Measurements from ENCODE around the gene ASB8.

Gene ASB8, protein sequence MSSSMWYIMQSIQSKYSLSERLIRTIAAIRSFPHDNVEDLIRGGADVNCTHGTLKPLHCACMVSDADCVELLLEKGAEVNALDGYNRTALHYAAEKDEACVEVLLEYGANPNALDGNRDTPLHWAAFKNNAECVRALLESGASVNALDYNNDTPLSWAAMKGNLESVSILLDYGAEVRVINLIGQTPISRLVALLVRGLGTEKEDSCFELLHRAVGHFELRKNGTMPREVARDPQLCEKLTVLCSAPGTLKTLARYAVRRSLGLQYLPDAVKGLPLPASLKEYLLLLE

DNA sequence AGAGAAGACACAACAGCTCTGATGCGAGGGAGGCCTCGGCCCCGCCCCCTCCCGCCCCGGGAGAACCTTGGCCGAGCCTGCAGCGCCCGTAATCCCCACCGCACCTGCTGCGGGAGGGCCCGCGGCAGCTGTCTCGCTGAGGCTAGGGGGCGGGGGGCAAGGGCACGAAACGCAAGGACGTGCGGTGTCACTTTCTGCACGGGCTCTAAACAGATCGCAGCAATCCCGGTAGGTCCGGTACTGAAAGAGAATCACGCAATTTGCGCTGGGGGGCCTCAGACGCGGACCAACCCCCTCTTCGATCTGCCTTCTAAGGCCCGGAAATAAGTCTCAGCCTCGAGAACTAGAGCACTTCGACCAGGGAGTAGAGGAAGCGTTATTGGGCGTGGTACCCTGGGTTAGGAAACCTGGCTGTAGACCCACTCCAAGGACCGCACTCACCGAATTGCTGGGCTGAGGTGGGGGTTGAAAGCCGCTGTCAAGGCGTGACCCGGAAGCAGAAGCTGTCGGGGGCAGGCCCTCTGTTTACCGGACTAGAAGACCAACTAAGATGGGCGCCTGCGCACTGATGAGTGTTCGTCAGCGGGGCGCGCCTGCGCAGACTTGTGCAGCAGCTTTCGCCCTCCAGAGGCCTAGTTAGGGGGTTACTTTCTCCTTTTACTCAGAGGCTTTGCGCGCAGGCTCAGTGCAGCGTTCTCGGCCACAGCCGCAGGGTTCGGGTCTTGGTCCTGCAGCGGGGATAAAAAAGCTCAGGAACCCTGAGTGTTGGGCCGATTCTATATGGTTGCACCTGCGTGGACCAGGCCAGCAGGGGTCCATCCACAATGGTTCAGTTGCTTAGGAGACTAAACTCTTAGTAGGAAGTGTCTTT, at the start of gene ASB8:
Gene ASB8, minus strand, starts transcription at position 498 of the 871 bp plus-strand sequence. CDS start 4,019 bp downstream, outside the sequence.
- peak; percentile 78 for DNase-seq (ENCODE audit: low read depth)

DNA sequence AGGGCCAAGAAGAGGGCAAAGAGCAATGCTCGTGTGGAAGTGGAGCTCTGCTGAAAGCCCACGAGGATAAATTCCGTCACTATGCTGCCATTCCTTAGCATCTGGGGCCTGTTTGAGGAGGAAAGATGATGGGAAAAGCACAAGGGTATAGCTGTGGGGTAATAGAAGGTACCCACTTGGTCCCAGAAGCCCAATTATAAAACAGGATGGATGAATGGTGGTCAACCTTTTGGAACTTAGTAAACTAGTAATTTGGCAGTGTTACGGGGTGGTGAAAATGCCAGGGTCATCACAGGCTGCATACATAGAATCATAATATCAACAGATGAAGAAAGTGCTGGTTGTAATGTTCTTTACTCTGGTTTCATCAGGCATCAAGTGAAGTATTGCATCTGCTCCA, 45.9 kb upstream of the ASB8 start, which contains the start of gene OR10AD1:
Gene OR10AD1, minus strand, starts transcription at position 101 of the 400 bp plus-strand sequence. Its CDS starts 0 bp downstream, at position 101.
- DNase-seq (ENCODE audit: low read depth), result no peak

DNA sequence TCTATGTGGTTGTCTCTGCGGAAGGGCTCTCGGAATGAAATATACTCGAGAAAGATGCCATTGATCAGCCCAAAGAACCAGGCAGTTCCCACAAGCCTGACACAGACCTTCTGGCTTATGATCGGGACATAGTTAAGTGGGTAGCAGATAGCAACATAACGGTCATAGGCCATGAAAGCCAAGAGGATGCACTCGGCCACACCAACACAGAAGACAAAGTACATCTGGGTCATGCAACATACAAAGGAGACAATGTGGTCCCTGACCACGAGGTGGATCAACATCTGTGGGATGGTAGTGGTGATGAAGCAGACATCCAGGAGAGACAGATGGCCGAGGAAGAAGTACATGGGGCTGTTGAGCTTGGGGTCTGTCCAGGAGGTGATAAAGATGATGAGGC, 45.5 kb upstream of the ASB8 start:
- no peak for DNase-seq (ENCODE audit: low read depth)

GRCh38 chr12:48201516-48201915, 44.2 kb upstream of the ASB8 start:
- DNase-seq (ENCODE audit: low read depth), result no peak

- no peak for DNase-seq (ENCODE audit: low read depth)
These were observed 43.8 kb upstream of the ASB8 start for GRCh38 chr12:48201091-48201490.

GRCh38 chr12:48199774-48200221, 42.5 kb upstream of the ASB8 start:
- DNase-seq (ENCODE audit: low read depth), result peak; percentile 41

- no peak for DNase-seq (ENCODE audit: low read depth)
These were observed 41.7 kb upstream of the ASB8 start for GRCh38 chr12:48198985-48199384.

DNA sequence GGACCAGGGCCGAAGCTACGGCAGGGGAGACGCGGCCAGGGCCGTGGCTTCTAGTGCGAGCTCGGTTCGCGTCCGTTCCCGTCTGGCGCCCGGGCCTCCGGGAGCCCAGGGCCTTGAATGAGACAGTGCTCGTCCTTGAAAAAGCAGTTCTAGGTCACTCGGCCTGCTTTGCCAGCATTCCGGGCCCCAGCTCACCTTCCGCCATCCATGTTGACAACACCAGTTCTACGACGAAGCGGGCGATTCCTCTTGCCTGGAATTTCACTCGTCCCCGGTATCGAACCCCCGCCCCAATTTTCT, 41.3 kb upstream of the ASB8 start:
- no peak for DNase-seq (ENCODE audit: low read depth)

- DNase-seq (ENCODE audit: low read depth), result peak; percentile 83
These were observed 40.8 kb upstream of the ASB8 start for GRCh38 chr12:48197971-48198671.

DNA sequence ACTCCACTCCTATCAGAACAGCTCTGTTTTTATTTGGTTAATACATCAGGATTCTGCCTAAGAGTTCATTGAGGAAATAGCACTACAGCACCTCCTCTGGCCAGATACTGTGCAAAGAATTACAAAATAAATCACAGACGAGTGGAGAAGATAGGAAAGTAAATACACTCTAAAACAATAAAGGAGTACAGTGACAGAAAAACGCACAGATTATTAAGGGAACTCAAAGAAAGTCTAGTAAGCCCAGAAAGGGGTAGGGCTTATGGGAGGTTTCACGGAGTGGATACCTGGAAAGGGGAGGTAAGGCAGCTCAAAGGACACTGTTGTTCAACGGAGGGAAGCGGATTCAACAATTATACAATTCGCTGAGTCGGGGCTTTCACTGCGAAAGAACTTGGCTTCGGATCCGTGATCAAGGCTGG, 40.2 kb upstream of the ASB8 start:
- no peak for DNase-seq (ENCODE audit: low read depth)

DNA sequence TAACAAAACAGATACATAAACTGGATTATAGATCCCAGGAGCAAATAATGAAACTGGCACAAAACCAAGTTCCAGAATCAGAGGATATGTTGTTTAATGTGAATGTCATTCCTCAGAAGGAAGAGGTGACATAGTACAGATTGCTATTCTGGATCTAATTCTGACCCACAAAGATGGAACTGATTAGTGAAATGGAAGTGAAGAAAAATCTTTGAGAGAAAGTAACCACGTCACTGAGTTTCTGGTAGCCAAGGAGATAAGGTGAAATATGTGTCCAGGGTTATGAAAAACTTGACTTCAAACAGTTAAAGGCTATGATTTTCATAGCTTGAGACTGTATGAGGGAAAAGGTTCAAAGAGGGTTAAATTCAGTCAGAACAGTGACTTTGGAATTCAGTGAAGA, 37.5 kb upstream of the ASB8 start:
- peak; percentile 14 for DNase-seq (ENCODE audit: low read depth)

- DNase-seq (ENCODE audit: low read depth), result no peak
These were observed 36.3 kb upstream of the ASB8 start for GRCh38 chr12:48193623-48194022.

DNA sequence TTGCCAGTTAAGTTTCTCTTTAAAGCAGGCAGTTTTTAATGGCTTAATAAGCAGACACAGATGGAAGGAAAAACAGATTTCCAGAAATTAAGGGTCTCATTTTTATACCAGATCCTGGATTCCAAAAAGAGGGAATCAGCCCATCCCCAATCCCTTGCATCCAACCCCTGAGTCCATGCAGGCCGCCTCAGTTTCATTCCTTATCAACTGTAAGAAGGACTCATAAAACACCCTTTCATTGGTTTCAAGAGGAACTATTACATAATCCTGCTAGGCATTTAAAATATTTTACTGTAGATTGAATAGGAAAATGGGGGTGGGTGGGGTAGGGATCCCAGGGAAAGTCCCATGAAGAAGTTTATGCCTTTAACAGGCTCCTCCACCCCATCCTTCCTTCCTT, 35.5 kb upstream of the ASB8 start:
- no peak for DNase-seq (ENCODE audit: low read depth)

DNA sequence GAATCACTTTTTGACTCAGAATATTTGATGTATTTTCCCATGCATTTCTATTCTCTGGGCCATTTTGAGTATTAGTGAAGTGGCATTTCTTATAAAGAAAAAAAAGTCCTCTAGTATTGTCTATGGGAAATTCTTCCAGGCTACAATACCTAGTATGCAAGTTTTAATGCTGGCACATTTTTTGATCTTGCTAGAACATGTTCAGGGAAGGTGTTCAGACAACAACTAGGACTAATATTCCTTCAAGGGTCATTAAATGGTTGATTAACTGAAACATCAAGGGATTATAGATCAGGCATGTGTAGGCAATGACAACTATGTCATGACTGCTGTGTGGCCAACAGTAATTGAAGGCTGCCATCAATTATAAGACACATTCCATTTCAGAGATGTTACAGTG, 33.8 kb upstream of the ASB8 start:
- DNase-seq (ENCODE audit: low read depth), result no peak

DNA sequence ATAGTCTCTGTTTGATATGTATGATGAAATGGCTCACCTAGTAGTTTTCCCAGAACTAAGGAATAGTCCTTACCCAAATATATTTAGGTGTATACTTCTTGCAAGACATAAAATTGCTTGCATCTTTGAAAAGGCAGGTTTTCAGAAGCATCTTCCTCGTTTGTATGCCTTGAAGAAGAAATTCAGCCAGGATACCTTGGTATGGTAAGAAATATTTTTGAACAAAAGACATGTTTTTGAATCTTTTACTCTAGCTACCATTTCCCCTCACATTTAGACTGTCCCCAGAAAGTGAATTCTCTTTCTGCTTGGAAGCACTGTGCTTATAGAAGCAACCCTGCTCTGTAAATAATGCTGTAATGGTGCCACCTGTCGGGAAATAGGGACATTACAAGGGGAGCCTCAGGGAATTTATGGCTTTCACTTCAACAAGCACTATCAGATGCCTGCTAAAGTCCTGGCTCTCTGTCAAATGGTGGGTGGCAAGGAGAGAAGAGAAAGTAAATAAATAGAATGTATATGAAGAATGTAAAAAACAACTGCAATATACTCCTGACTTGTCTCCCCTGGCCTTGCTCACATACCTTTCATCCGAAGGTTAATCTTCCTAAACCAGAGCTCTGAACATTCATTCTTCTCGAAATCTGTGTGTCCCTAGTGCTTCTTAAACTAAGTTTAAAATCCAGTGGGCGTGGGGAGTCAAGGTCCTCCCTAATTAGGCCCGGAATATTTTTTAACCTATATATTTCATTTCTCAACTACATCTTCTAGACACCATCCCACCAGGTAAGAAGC, 32.2 kb upstream of the ASB8 start:
- DNase-seq (ENCODE audit: low read depth), result no peak

- DNase-seq (ENCODE audit: low read depth), result no peak
These were observed 30.8 kb upstream of the ASB8 start for GRCh38 chr12:48187916-48188695.

GRCh38 chr12:48185181-48185919, 28.0 kb upstream of the ASB8 start:
- no peak for DNase-seq (ENCODE audit: low read depth)

GRCh38 chr12:48184549-48184922, 27.2 kb upstream of the ASB8 start:
- DNase-seq (ENCODE audit: low read depth), result no peak

DNA sequence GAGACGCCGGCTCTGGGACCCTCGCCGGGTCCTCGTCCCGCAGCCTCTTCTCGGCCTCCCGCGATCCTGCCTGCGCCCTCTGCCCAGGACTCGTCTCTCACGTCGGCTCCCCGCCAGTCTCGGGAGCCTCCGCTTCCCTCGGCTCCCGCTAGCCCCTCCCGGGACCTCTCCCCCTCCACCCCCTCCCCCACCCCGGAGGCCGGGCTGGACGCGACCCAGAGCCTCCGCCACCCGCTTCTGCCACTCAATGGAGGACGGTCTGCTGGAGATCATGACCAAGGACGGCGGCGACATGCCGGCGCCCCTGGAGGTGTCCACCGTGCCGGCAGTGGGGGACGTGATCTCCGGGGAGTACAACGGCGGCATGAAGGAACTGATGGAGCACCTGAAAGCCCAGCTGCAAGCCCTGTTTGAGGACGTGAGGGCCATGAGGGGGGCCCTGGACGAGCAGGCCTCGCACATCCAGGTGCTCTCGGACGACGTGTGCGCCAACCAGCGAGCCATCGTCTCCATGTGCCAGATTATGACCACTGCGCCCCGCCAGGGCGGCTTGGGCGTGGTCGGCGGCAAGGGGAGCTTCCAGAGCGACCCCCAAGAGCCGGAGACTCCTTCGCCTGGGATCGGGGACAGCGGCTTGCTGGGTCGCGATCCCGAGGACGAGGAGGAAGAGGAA, 26.7 kb upstream of the ASB8 start:
- no peak for DNase-seq (ENCODE audit: low read depth)

Data from GM04503 (cell line).